Tibial artery (tissue), 4 donors: ENCODE data around the gene ACOT7.

Experiments
- DNase-seq, 2 donors: peaks; one replicate each; pipeline ENCODE4 v3.0.0-alpha.2; 2019
- H3K27ac ChIP-seq, 2 donors: fragments of 200-600 bp; sonication (generic) in 1 of 2; 1 replicate in 1 of 2; 2 replicates in 1 of 2; pipeline ENCODE4 v1.5.1; 2018 to 2019; ENCODE audit warnings: mild to moderate bottlenecking in 1 of 2
- H3K27me3 ChIP-seq, 2 donors: fragments of 200-600 bp; sonication (generic) in 1 of 2; one replicate each; pipeline versions ENCODE4 v1.5.1 to v1.6.0; 2016 to 2019
- H3K36me3 ChIP-seq, 3 donors: fragments of 200-600 bp; sonication (generic) in 2 of 3; one replicate each; pipeline ENCODE4 v1.5.1; 2016 to 2019; ENCODE audit warnings: mild to moderate bottlenecking in 2 of 3
- H3K4me1 ChIP-seq, 4 donors: fragments of 200-600 bp; sonication (generic) in 2 of 4; 1 replicate in 3 of 4; 2 replicates in 1 of 4; pipeline ENCODE4 v1.5.1; 2016 to 2019
- H3K4me3 ChIP-seq, 2 donors: fragments of 200-600 bp; sonication (generic) in 1 of 2; 1 replicate in 1 of 2; 2 replicates in 1 of 2; pipeline ENCODE4 v1.5.1; 2018 to 2019; ENCODE audit warnings: mild to moderate bottlenecking in 2 of 2
- H3K9me3 ChIP-seq, 3 donors: fragments of 200-600 bp; sonication (generic) in 1 of 3; one replicate each; pipeline ENCODE4 v1.5.1; 2016 to 2019
- intact Hi-C: fragments of 100-400 bp; cut with DNase I; formaldehyde crosslinking; loops from one replicate; pipeline ENCODE4 v1.15.0; 2023; ENCODE audit warnings: low total_unique reads
- TF ChIP-seq, protein P1 (sequence below), 2 experiments: fragments of 200-600 bp in 1 of 2; fragments of 450-650 bp in 1 of 2; IDR thresholded peaks; one replicate each; pipeline ENCODE4 v1.5.1; 2017 to 2019; ENCODE audit warnings: antibody characterized with exemption in 2 of 2, mild to moderate bottlenecking in 1 of 2, moderate library complexity in 1 of 2

Gene ACOT7

DNA sequence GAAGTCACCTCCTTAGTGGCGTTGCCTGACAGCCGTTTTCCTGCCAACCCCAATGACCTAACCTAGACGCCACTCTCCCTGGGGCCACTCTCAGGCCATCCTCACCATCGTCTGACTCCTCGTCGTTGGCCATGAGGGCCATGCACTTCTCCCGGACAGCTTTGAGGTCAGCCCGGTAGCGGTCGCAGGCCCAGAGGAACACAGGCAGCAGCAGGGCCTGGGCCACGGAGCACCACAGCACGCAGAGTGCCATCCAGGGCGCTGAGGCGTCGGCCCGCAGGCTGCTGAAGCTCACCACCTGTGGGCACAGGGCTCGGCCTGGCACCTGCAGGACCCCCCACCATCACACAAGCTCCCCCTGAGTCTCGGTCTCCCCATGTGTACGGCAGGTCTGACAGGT lies 142.3 kb downstream of the ACOT7 start:
- peaks cover 0 to 15% (median 4%) of the 10 kb centered on the region in 4 donors for H3K4me1 ChIP-seq
- TF ChIP-seq, protein P1, sequence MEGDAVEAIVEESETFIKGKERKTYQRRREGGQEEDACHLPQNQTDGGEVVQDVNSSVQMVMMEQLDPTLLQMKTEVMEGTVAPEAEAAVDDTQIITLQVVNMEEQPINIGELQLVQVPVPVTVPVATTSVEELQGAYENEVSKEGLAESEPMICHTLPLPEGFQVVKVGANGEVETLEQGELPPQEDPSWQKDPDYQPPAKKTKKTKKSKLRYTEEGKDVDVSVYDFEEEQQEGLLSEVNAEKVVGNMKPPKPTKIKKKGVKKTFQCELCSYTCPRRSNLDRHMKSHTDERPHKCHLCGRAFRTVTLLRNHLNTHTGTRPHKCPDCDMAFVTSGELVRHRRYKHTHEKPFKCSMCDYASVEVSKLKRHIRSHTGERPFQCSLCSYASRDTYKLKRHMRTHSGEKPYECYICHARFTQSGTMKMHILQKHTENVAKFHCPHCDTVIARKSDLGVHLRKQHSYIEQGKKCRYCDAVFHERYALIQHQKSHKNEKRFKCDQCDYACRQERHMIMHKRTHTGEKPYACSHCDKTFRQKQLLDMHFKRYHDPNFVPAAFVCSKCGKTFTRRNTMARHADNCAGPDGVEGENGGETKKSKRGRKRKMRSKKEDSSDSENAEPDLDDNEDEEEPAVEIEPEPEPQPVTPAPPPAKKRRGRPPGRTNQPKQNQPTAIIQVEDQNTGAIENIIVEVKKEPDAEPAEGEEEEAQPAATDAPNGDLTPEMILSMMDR (IDR thresholded peaks at IDR 0.05), result no peak
- DNase-seq, result no peak
- H3K4me3 ChIP-seq, result no peak overlapping the region
- H3K9me3 ChIP-seq, result no peaks in the 10 kb centered on the region
- intact Hi-C loops, result no loop called here
- H3K27me3 ChIP-seq, result peaks cover 0 to 77% of the 10 kb centered on the region in 2 donors
- H3K27ac ChIP-seq, result no peak overlapping the region
- peaks cover 0 to 5% (median 0%) of the 10 kb centered on the region in 3 donors for H3K36me3 ChIP-seq

DNA sequence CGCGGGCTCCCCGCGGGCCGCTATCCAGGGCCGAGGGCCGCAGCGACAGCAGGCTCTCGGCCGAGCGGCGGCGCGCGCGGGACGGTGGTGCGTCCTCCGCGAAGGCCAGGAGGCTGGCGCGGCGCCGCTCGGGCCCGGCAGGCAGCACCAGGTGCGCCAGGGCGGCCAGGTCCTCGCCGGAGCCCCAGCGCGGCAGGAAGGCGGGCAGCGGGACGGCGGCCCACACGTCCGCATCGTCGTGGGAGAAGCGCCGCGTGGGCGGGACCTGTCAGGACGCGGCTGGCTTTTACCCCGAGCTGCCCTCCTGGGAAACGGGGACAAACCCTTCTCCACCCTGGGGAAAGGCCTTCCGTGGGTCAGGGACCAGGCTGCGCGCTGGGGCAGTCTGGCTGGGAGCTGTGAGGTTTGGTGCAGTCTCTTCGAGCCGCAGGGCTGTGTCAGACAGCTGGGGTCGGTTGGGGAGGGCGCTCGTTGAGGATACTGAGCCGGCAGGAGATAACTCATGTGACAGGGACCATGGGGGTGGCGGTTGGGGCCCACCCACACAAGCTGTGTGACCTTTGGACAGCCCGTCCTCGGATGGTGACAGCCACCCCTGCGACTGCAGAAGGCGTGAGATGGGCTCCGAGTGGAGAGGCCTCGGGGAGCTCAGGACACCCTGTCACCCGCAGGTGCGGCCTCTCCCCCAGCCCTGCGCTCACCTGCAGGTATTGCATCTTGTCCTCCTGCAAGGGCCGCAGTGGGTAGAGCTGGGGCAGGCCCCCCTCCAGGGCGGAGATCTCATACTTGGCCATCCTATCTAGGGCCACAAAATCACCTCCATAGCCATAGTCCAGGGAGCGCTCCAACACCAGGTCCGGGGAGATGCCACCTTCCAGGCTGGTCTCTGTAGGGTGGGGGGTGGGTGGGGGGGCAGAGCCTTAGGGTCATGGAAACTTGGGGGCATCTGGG lies 143.6 kb downstream of the ACOT7 start:
- Histone ChIP-seq H3K27me3 (peaks cover 6 to 88% of the 10 kb centered on the region in 2 donors), H3K4me1 (peaks cover 0 to 28% (median 9%) of the 10 kb centered on the region in 4 donors), H3K9me3 (no peaks in the 10 kb centered on the region), H3K4me3 (no peak overlapping the region), H3K27ac (no peak overlapping the region), H3K36me3 (peaks cover 0 to 5% (median 0%) of the 10 kb centered on the region in 3 donors)
- TF ChIP-seq, protein P1 (IDR thresholded peaks at IDR 0.05), result no peak
- no peak for DNase-seq
- intact Hi-C loops, result loop anchor here (5.0 kb wide), 2 partner anchors 92 to 188 kb away; no protein-coding TSS in a partner anchor

DNA sequence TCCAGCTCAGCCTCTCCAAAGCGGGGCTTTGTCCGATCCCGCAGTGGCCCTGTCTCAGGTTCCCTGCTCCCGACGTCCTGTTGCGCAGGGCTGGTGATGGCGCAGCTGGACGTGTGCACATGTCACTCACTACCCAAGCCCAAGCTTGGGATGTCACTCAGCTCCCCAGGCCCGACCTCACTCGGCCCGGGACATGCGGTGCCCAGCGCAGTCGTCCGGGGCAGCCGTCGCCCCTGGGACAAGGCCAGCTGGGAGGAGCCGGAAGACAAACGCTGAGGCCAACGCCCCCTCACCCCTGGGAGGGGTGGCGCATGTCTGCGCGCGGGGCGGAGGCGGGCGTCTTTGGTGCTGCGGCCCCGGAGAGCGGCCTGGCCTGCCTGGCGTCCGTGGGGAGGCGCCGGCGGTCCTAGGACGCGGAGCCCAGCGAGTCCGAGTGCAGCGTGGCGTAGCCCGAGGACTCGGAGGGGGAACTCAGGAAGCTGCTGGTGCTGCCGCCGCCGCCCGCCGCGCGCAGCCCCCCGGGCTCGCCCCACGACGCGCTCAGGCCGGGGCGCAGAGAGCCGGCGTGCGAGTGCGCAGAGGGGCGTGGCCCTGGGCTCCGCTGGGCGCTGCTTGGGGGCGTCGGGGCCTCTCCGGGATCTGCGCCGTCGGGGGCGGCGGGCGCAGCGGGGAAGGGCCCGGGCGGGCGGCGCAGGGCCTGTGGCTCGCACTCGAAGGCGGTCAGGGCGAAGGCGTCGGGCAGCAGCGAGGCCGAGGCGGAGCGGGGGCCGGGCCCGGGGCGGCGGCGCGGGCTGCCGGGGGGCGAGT lies 144.4 kb downstream of the ACOT7 start:
- peaks cover 0 to 31% (median 9%) of the 10 kb centered on the region in 4 donors for H3K4me1 ChIP-seq
- intact Hi-C loops, result loop anchor here (5.0 kb wide), 2 partner anchors 93 to 187 kb away; no protein-coding TSS in a partner anchor
- peaks cover 0 to 2% (median 0%) of the 10 kb centered on the region in 3 donors for H3K36me3 ChIP-seq
- DNase-seq, result no peak
- peaks cover 6 to 95% of the 10 kb centered on the region in 2 donors for H3K27me3 ChIP-seq
- no peak overlapping the region for H3K4me3 ChIP-seq
- no peaks in the 10 kb centered on the region for H3K9me3 ChIP-seq
- H3K27ac ChIP-seq, result no peak overlapping the region
- TF ChIP-seq, protein P1 (IDR thresholded peaks at IDR 0.05), result no peak

DNA sequence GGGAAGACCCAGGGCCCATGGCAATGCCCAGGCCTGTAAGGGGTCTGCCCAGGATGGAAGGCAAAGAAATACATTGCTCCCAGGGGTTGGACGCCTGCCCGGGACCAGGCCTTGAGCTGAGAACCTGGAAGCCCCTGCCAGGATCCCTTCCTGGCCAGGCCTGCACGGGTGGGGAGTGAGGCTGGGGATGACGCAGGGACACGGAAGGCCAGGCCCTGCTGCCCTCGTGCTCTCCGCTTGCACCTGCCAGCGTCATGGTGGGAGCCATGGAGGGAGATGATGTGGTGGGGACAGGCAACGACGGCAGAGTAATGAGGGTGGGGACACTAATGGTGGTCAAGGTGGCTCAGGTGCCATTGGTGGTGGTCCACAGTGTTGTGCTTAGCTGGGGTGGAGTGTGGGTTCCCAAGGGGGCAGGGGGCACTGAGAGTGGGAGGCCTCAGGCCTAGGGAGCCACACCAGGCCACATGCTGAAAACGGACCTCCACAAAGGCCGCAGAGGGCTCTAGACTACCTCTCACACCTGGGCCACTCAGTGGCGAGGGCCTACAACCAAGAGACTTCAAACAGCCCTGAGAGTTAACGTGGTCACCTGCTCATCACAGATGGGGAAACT lies 145.3 kb downstream of the ACOT7 start:
- no peak for DNase-seq
- H3K9me3 ChIP-seq, result no peaks in the 10 kb centered on the region
- no peak overlapping the region for H3K27ac ChIP-seq
- H3K27me3 ChIP-seq, result peaks cover 12 to 95% of the 10 kb centered on the region in 2 donors
- H3K36me3 ChIP-seq, result no peaks in the 10 kb centered on the region
- peaks cover 0 to 31% (median 9%) of the 10 kb centered on the region in 4 donors for H3K4me1 ChIP-seq
- H3K4me3 ChIP-seq, result no peak overlapping the region
- intact Hi-C loops, result loop anchor here (5.0 kb wide), 2 partner anchors 94 to 186 kb away; no protein-coding TSS in a partner anchor
- TF ChIP-seq, protein P1 (IDR thresholded peaks at IDR 0.05), result no peak

DNA sequence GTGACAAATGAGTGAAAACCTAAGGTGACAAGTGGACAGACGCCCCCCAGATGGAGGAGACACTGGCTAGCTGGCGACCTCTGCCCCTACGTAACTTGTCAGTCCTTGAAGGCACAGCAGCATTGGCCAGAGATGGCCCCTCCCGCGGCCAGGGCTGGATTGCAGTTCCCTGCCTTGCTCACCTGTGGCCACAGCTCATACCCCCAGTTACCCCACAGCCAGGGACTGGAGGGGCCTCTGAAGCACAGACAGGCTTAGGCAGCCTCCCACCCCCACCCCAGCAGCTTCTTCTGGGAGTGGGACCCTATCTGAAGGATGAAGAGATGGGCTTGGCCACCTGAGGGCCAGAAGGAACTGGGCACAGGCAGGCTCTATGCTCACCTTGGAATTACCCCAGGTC lies 145.9 kb downstream of the ACOT7 start:
- TF ChIP-seq, protein P1 (IDR thresholded peaks at IDR 0.05), result no peak
- no peaks in the 10 kb centered on the region for H3K36me3 ChIP-seq
- intact Hi-C loops, result loop anchor here (2.0 to 5.0 kb wide), 3 partner anchors 95 to 185 kb away; no protein-coding TSS in a partner anchor
- no peak overlapping the region for H3K27ac ChIP-seq
- peaks cover 0 to 31% (median 10%) of the 10 kb centered on the region in 4 donors for H3K4me1 ChIP-seq
- DNase-seq, result no peak
- peaks cover 15 to 96% of the 10 kb centered on the region in 2 donors for H3K27me3 ChIP-seq
- no peaks in the 10 kb centered on the region for H3K9me3 ChIP-seq
- H3K4me3 ChIP-seq, result no peak overlapping the region
